Stimulated activated CD4-positive, alpha-beta T cell treated with anti-CD3 and anti-CD28 coated beads, TNF-alpha, amount 100 ng/mL, for 24 hours (primary cell): ENCODE results near the gene TMEM63B.
"Not testable (repeated sequence)": the region's sequence is repeated elsewhere in the genome, so short reads cannot be mapped to it uniquely, and the experiment has no call there.

Experiments used
- DNase-seq, 3 experiments: peaks; one replicate each; pipeline ENCODE4 v3.0.0-alpha.2; 2020; ENCODE audit warnings: low read depth in 3 of 3

TMEM63B gene

DNA sequence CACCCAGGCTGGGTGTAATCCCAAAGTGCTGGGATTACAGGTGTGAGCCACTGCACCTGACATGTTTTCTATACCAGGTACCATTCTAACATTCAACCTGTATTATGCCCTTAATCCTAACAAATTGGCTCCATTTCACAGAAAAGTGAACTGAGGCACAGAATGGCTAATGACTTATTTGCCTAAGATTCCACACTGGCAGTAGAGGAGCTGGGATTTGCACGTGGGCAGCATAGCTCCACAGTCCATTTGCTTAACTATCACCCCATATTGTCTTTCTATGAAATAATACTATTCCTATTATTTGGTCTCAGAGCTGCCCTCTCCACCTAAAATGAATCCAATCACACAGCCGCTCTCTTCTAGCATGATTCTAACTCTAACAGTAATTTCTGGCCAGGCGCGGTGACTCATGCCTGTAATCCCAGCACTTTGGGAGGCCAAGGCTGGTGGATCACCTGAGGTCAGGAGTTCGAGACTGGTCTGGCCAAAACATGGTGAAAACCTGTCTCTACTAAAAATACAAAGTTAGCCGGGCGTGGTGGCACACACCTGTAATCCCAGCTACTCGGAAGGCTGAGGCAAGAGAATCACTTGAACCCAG, 66.1 kb downstream of the TMEM63B start:
- no peak for DNase-seq

DNA sequence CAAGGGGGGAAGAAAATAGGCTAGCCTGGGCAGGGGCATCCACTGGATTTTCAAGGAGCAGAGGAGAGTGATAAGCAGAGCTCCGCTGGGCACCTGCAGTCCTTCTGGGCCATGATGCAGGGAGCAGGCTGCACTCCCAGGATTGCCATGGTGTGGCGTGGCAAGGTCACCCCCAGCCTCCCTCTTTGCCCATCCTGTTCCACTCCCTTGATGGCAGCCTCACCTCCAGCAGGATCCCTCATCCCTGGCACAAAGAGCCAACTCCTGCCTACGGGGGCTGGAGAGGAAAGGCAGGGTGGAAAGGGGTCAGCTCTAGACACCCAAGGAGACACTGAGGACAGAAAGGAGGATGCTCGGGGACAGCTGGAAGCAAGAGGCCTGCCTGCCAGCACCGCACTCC, 67.0 kb downstream of the TMEM63B start:
- DNase-seq = no peak

DNA sequence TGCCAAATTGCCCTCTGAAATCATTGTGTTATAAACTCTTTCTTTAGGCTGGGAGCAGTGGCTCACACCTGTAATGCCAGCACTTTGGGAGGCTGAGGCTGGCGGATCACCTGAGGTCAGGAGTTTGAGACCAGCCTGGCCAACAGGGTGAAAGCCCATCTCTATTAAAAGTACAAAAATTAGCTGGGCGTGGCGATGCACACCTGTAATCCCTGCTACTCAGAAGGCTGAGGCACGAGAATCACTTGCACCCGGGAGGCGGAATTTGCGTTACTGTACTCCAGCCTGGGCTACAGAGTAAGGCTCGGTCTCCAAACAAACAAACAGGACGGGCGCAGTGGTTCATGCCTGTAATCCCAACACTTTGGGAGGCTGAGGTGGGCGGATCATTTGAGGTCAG, 69.0 kb downstream of the TMEM63B start:
- not testable (repeated sequence) for DNase-seq

DNA sequence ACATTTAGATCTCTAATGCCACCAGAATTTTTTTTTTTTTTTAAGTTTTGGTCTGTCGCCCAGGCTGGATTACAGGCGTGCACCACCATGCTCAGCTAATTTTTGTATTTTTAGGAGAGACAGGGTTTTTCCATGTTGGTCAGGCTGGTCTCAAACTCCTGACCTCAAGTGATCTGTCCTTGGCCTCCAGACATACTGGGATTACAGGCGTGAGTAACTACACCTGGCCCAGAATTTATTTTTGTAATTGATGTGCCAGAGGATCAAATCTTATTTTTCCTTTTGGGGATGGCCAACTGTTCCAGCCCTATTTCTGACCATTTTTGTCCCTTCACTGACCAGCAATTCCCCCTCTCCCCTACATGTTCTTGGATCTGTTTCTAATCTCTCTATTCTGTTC, 71.3 kb downstream of the TMEM63B start:
- DNase-seq = no peak

DNA sequence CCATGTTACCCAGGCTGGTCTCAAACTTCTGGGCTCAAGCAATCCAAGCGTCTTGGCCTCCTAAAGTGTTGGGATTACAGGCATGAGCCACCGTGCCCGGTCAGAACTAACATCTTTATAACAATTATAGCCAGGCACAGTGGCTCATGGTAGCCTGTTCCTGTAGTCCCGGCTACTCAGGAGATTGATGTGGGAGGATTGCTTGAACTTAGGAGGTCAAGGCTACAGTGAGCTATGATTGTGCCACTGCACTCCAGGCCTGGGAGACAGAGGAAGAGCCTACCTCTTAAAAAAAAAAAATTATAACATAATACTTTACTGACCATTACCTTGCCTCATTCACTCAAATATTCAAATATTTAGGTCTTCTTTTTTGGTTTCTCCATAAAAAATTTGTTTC, 72.5 kb downstream of the TMEM63B start:
- DNase-seq = no peak

DNA sequence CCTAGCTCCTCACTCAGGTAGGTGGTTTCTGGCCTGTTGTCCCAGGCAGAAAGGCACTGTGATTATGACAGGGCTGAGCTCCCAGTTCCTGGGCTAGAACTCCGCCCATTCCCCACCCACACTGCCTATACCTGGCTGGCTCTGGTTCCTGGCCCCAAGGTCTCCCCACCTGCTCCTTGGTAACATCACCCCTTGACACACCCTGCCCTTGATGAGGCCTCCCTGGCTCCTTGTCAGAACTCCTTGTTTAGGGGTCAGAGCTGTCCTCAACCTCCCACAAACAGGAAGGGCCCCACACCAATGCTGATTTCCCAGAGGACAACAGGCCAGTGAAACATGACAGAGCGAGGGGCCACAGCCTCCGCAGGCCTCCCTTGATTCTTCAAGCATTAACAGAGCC, 73.8 kb downstream of the TMEM63B start:
- DNase-seq = no peak

DNA sequence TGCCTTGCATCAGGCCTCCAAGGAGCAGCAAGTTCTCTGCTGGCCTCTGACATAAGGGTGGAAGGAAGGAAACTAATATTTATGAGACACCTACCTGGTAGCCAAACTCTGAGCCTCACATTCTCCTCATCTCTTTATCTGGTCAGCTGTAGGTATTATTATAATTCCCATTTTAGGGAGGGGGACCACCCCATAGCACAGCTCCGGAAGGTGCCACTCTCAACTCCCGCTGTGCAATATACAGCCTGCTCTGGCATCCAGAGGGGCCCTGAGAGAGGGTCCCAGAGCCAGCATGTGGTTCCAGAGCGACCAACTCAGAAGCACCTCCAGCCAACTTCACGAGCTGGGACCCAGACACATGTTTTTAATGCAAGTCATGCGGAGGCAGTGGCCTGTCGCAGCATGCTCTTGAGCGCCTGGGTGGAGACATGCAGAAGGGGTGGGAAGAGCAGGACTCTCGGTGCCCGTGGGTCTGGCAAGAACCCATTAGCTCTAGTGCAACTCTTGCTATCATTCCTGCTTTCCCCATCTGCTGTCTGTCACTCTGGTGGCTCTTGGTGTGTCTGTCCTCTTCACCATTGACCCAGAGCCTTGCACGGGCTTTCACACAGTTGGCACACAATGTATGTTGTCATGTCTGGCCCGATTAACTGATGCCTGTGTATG, 74.4 kb downstream of the TMEM63B start:
- no peak for DNase-seq

DNA sequence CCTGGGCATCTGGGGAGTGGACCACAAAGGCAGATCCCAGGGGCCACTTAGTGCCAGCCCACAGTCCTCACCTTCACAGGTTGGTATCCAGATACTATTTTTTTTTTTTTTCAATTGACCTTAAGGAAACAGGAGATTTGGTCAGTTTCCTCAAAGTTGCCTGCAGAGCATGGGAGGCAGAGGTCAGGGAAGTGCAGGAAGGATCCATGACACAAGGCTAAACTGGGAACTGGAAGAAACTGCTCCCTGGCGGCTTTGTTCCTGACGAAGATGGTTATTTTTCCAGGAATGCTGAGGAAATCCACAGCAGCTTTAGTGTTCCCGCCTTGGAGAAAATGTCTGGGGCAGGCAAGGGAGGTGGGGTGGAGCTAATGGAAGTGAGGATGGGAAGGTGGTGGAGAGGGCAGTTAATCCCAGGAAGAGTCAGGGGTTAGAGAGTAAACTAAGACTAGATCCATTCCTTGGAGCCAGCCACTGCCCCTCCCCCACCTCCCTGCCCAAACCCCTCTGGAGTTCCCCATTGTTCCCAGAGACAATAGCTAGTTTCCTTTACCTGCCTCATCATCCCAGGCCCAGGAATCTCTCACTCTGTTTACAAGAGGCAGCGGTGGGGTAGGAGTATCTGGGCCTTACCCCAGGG, 75.1 kb downstream of the TMEM63B start:
- DNase-seq = no peak

DNA sequence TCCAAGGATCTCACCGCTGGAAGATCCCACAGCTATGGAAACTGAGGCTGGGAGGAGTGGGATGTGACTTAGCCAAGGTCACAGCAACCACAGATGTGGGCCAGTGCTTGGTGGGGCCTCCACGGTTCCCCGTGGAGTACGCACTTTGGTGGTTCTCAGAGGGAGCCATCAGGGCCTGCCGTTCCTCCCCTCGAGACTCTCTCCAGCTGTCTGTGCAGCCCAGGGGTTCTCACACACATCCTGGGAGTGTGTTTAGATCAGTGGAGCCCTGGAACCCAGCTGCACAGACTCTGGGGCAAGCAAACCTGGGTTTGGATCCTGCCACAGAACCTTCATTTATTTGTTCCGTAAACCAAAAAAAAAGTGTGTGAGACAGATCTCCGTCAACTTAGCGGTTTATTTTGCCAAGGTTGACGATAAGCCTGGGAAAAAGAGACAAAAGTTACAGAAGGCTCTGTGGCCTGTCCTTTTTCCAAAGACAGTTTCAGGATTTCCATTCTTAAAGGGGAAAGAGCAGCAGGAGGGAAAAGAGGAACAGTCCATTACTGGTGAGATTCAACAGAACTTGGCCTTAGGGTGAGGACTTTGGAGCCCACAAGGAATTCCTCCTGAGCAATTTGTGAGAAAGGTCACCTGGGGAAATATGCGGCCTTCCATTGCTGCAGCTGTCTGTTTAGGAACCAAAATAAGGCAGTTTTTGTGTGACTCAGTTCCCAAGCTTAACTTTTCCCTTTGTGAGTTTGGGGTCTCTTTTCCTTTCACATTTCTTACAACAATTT, 75.8 kb downstream of the TMEM63B start:
- no peak for DNase-seq

DNA sequence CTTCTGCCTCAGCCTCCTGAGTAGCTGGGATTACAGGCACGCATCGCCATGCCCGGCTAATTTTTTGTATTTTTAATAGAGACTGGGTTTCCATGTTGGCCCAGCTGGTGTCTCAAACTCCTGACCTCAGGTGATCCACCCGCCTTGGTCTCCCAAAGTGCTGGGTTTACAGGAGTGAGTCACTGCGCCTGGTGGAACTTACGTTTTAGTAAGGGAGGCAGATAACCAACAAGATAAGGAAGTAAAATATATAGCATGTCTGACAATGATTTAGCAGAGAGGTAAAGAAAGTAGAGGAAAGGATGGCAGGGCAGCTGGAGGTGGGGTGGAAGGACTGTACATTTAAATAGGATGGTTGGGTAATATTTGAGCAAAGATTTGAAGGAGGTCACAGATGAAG, 76.6 kb downstream of the TMEM63B start:
- DNase-seq = no peak
